ENCODE measurements around the gene ALS2. TPM values are rescaled to one million over a fixed set of nuclear protein-coding genes. Genes with fewer than 3 reads are reported as not detected.

ALS2 gene
- total RNA-seq, 1 experiment from 2014 or later: 28.1 TPM

- TF ChIP-seq REST (IDR thresholded peaks at IDR 0.05; ENCODE audit: low read depth) (no peak), SIN3A (IDR thresholded peaks at IDR 0.05; ENCODE audit: low read depth) (no peak), CTCF (IDR thresholded peaks at IDR 0.05 in 2 of 3, conservative IDR thresholded peaks at IDR 0.05 in 1 of 3; ENCODE audit: borderline replicate concordance in 1 of 3, insufficient read depth in 1 of 3, low read depth in 2 of 3, low read length in 2 of 3) (no peak)
These were observed 102.3 kb downstream of the ALS2 start (continued) for GRCh38 chr2:201678401-201678800.

GRCh38 chr2:201675454-201675853 is 105.3 kb downstream of the ALS2 start:
- ATAC-seq: no peak
- BruUV-seq (replicated peaks): no TSS peak
- no peak for TF ChIP-seq POLR2AphosphoS5 (IDR thresholded peaks at IDR 0.05; ENCODE audit: low read depth, low read length)
- no peak for TF ChIP-seq SP1 (IDR thresholded peaks at IDR 0.05; ENCODE audit: low read depth)
- TF ChIP-seq EZH2 (IDR thresholded peaks at IDR 0.05): no peak
- no peak for TF ChIP-seq ELF1 (IDR thresholded peaks at IDR 0.05; ENCODE audit: borderline replicate concordance, low read depth)
- TF ChIP-seq SIN3A (IDR thresholded peaks at IDR 0.05; ENCODE audit: low read depth): no peak
- TF ChIP-seq JUND (IDR thresholded peaks at IDR 0.05): no peak
- TF ChIP-seq RAD21 (IDR thresholded peaks at IDR 0.05; ENCODE audit: low read depth): no peak
- TF ChIP-seq CEBPB (IDR thresholded peaks at IDR 0.05; ENCODE audit: low read depth): no peak
- no peak for TF ChIP-seq YY1 (IDR thresholded peaks at IDR 0.05; ENCODE audit: extremely low read depth, insufficient replicate concordance, low read depth, low read length)
- TF ChIP-seq TCF7L2 (IDR thresholded peaks at IDR 0.05; ENCODE audit: borderline replicate concordance, extremely low read depth, insufficient read depth, insufficient read length): no peak
- no peak for TF ChIP-seq ZBTB33 (IDR thresholded peaks at IDR 0.05; ENCODE audit: extremely low read depth, insufficient replicate concordance, low read length)
- TF ChIP-seq ZNF274 (IDR thresholded peaks at IDR 0.05; ENCODE audit: low read depth, low read length): no peak
- no peak for TF ChIP-seq EGR1 (IDR thresholded peaks at IDR 0.05; ENCODE audit: low read depth)

More at GRCh38 chr2:201675454-201675853, 105.3 kb downstream of the ALS2 start:
- no peaks in the 10 kb centered on the region for H4K20me1 ChIP-seq (ENCODE audit: insufficient read depth)
- ChIA-PET POLR2A (no interaction called here), RAD21 (ENCODE audit: low non-redundant PET in 1 of 2, low total read pairs in 2 of 2, uncharacterized antibody in 2 of 2, unreplicated experiment in 2 of 2) (no interaction called here), CTCF (no interaction called here)
- no peak overlapping the region for H3K27ac ChIP-seq (ENCODE audit: low read depth, low read length)
- no peaks in the 10 kb centered on the region for H3K4me1 ChIP-seq (ENCODE audit: control insufficient read depth in 1 of 2, insufficient read depth in 2 of 2, low read length in 2 of 2)
- no peak overlapping the region for H2AFZ ChIP-seq (ENCODE audit: low read depth, low read length, poor library complexity, severe bottlenecking)
- DNase-seq (ENCODE audit: low read depth, low spot score): no peak
- no peak overlapping the region for H3K9ac ChIP-seq (ENCODE audit: low read length)
- no peaks in the 10 kb centered on the region for H3K9me3 ChIP-seq (ENCODE audit: control insufficient read depth in 1 of 2, insufficient read depth in 1 of 2, low read depth in 1 of 2, low read length in 2 of 2)
- H3K27me3 ChIP-seq (ENCODE audit: insufficient read depth, low read length): no peaks in the 10 kb centered on the region
- H3K36me3 ChIP-seq (ENCODE audit: control insufficient read depth in 1 of 2, insufficient read depth in 2 of 2, low read length in 2 of 2): no peaks in the 10 kb centered on the region
- H3K4me3 ChIP-seq (replicated peaks in 1 of 2; ENCODE audit: low read depth in 1 of 2, low read length in 2 of 2): no peak overlapping the region
- H3K4me2 ChIP-seq (ENCODE audit: low read length): no peak overlapping the region
- intact Hi-C loops (cut with micrococcal nuclease): no loop called here
- H3K9me2 ChIP-seq (ENCODE audit: insufficient read depth): no peaks in the 10 kb centered on the region
- H3K79me2 ChIP-seq (ENCODE audit: insufficient read depth, low read length): no peaks in the 10 kb centered on the region
